Progenitor cell of endocrine pancreas (in vitro differentiated cells): ENCODE results near the gene SC5D. TPM values are rescaled to one million over a fixed set of nuclear protein-coding genes. Genes with fewer than 3 reads are reported as not detected.

Experiments
- DNase-seq: peaks from one replicate; pipeline ENCODE4 v3.0.0; 2021; ENCODE audit warnings: low spot score; ENCODE audit not compliant: unreplicated experiment
- H3K27ac Mint-ChIP-seq: 2 replicates; pipeline ENCODE4 v1.8.0; 2021; ENCODE audit warnings: mild to moderate bottlenecking, moderate library complexity, mixed read lengths
- H3K27me3 Mint-ChIP-seq: 2 replicates; pipeline ENCODE4 v1.8.0; 2021; ENCODE audit warnings: mixed read lengths
- H3K36me3 Mint-ChIP-seq: 2 replicates; pipeline ENCODE4 v1.8.0; 2022; ENCODE audit warnings: mixed read lengths; ENCODE audit not compliant: insufficient read depth
- H3K4me1 Mint-ChIP-seq: 2 replicates; pipeline ENCODE4 v1.8.0; 2021; ENCODE audit warnings: low read depth, mixed read lengths
- H3K4me3 Mint-ChIP-seq: 2 replicates; pipeline ENCODE4 v1.8.0; 2021; ENCODE audit warnings: low read depth, mild to moderate bottlenecking, moderate library complexity, mixed read lengths
- H3K9me3 Mint-ChIP-seq: 2 replicates; pipeline ENCODE4 v1.8.0; 2021; ENCODE audit warnings: low read depth, mixed read lengths
- total RNA-seq: library from RNA; stranded (reverse); gene quantifications from 2 replicates; pipeline ENCODE4 v1.2.1, GENCODE V29; 2021
- TF ChIP-seq, protein P1 (sequence below): fragments of 200-600 bp; sonication (generic); IDR thresholded peaks from one replicate; pipeline ENCODE4 v1.5.0; 2021; ENCODE audit warnings: antibody characterized with exemption, mild to moderate bottlenecking; ENCODE audit not compliant: unreplicated experiment

The SC5D gene
- total RNA-seq, 1 donor from 2014 or later: 58.7 TPM

DNA sequence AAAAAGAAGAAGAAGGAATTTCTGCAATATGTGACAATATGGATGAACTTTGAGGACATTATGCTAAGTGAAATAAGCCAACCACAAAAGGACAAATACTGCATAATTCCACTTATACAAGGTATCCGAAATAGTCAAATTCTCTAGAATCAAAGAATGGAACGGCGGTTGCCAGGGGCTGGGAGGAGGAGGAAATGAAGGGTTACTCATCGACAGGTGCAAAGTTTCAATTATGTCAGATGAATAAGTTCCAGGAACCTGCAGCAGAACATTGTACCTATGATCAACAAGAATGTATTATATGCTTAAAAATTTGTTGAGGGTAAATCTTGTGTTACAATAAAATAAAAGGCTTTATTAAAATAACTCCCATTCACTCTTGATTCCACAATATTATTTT, 49.0 kb downstream of the SC5D start:
- H3K4me1 Mint-ChIP-seq: no peaks in the 10 kb centered on the region
- TF ChIP-seq, protein P1, sequence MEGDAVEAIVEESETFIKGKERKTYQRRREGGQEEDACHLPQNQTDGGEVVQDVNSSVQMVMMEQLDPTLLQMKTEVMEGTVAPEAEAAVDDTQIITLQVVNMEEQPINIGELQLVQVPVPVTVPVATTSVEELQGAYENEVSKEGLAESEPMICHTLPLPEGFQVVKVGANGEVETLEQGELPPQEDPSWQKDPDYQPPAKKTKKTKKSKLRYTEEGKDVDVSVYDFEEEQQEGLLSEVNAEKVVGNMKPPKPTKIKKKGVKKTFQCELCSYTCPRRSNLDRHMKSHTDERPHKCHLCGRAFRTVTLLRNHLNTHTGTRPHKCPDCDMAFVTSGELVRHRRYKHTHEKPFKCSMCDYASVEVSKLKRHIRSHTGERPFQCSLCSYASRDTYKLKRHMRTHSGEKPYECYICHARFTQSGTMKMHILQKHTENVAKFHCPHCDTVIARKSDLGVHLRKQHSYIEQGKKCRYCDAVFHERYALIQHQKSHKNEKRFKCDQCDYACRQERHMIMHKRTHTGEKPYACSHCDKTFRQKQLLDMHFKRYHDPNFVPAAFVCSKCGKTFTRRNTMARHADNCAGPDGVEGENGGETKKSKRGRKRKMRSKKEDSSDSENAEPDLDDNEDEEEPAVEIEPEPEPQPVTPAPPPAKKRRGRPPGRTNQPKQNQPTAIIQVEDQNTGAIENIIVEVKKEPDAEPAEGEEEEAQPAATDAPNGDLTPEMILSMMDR: no peak
- peaks cover 10% of the 10 kb centered on the region for H3K27me3 Mint-ChIP-seq
- no peaks in the 10 kb centered on the region for H3K36me3 Mint-ChIP-seq
- H3K9me3 Mint-ChIP-seq: no peaks in the 10 kb centered on the region
- H3K27ac Mint-ChIP-seq: no peak overlapping the region
- no peak for DNase-seq
- H3K4me3 Mint-ChIP-seq: no peak overlapping the region

- TF ChIP-seq, protein P1: no peak
- peaks cover 7% of the 10 kb centered on the region for H3K4me1 Mint-ChIP-seq
- H3K27me3 Mint-ChIP-seq: peaks cover 17% of the 10 kb centered on the region
- DNase-seq: no peak
- no peak overlapping the region for H3K27ac Mint-ChIP-seq
- no peaks in the 10 kb centered on the region for H3K36me3 Mint-ChIP-seq
- H3K4me3 Mint-ChIP-seq: no peak overlapping the region
- H3K9me3 Mint-ChIP-seq: no peaks in the 10 kb centered on the region
These were observed 52.3 kb downstream of the SC5D start for GRCh38 chr11:121344824-121345223.

DNA sequence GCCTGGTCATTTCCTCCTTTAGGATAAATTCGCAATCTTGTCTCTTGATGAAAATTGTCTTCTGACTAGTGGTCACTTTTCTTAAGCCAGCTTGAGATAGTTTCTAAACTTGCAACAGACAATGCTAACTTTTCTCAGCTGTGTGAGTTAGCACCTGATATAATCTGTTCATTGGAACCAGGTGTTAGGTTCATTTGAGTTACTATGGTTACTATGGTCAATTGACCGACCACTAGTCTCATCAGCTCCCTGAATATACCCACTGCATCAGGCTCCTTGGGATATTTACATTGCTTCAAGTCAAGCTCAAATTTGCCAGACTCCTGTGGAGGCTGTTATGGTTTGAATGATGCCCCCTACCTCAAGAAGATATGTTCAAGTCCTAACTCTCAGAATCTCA, 54.5 kb downstream of the SC5D start:
- Mint-ChIP-seq H3K4me3 (no peak overlapping the region), H3K36me3 (no peaks in the 10 kb centered on the region), H3K27ac (no peak overlapping the region), H3K27me3 (peaks cover 20% of the 10 kb centered on the region), H3K9me3 (no peaks in the 10 kb centered on the region), H3K4me1 (peaks cover 7% of the 10 kb centered on the region)
- TF ChIP-seq, protein P1: no peak
- no peak for DNase-seq

DNA sequence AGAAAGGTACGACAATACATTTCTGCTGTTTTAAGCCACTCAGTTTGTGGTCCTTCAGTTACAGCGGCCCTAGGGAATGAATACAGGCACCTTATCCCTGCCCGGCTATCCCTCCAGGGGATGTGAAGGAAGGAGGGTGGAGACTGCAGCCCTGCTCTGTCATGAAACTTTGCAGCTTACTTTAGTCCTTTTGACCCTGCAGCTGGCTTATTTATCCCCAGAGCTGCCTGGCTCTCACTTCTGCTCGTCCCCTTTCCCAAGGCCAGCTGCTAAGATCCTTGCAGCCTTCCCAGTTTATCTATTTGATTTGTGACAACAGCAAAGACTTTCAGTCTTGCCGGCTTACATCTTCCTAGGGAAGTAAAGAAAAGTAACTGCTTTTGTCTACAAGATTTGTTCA, 55.2 kb downstream of the SC5D start:
- peaks cover 20% of the 10 kb centered on the region for H3K27me3 Mint-ChIP-seq
- no peak overlapping the region for H3K4me3 Mint-ChIP-seq
- TF ChIP-seq, protein P1: no peak
- no peaks in the 10 kb centered on the region for H3K36me3 Mint-ChIP-seq
- no peaks in the 10 kb centered on the region for H3K9me3 Mint-ChIP-seq
- peaks cover 7% of the 10 kb centered on the region for H3K4me1 Mint-ChIP-seq
- DNase-seq: no peak
- H3K27ac Mint-ChIP-seq: no peak overlapping the region

DNA sequence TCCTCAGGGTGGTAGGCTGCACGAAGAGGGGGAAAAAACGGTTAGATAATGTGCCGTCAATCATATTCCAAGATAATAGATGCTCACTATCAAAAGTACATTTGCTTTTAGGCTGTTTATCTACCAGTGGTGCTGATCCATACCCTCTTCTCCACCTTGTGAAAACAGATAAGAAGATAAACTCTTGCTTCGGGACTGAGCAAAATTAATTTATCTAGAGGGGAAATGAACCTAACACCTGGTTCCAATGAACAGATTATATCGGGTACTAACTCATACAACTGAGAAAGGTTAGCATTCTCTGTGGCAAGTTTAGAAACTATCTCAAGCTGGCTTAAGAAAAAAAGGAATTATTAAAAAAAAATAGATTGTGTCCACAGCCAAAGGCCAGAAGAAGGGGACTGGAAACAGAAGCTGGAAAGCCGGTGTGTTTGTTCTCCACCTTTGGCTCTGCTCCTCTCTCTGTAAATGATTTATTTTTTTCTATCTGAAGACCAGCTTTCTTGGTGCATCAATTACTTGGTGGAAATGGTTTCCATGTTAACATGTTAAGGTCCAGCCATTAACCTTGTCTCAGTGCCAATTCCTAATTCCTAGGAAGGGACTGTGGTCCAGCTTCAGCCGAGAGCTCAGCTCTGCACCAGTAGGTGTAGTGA, 55.8 kb downstream of the SC5D start:
- H3K4me3 Mint-ChIP-seq: no peak overlapping the region
- H3K4me1 Mint-ChIP-seq: peaks cover 7% of the 10 kb centered on the region
- no peaks in the 10 kb centered on the region for H3K9me3 Mint-ChIP-seq
- H3K36me3 Mint-ChIP-seq: no peaks in the 10 kb centered on the region
- no peak for DNase-seq
- TF ChIP-seq, protein P1: no peak
- no peak overlapping the region for H3K27ac Mint-ChIP-seq
- H3K27me3 Mint-ChIP-seq: peaks cover 20% of the 10 kb centered on the region
